Measurements from ENCODE around the gene SLC38A5.

Gene SLC38A5

DNA sequence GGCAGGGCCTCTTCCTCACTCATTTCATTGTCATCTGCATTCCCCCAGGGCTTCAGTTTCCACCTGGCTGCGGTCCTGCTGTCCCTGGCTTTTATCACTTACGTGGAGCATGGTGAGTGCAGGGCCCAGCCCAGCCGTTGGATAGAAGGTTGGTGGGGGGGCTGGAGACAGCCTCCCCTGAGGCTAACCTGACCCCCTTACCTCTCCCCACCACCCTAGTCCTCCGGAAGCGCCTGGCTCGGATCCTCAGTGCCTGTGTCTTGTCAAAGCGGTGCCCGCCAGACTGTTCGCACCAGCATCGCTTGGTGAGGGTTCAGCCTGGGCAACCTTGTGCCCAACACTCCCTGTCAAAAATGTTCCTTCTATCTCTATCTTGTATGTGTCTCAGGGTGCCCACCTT is 45.8 kb upstream of the SLC38A5 start:
- Histone ChIP-seq H3K4me2 (ENCODE audit: low read depth, low read length, poor library complexity, severe bottlenecking) (no peak overlapping the region), H3K9me2 (replicated peaks; ENCODE audit: low read depth, low read length) (no peaks in the 10 kb centered on the region), H3K79me2 (ENCODE audit: insufficient read depth, low read length) (no peaks in the 10 kb centered on the region), H3K36me3 (ENCODE audit: insufficient read depth, low read length) (no peaks in the 10 kb centered on the region), H3K4me3 (ENCODE audit: low read length, poor library complexity, severe bottlenecking) (no peak overlapping the region), H3K4me1 (ENCODE audit: insufficient read depth, low read length, poor library complexity, severe bottlenecking) (peaks cover 16% of the 10 kb centered on the region), H3K27me3 (ENCODE audit: insufficient read depth, low read length, poor library complexity, severe bottlenecking) (no peaks in the 10 kb centered on the region), H3K9me3 (ENCODE audit: insufficient read depth, low read depth, low read length) (no peaks in the 10 kb centered on the region), H3K9ac (ENCODE audit: low read depth, low read length, poor library complexity, severe bottlenecking) (no peak overlapping the region), H2AFZ (ENCODE audit: low read length) (no peak overlapping the region), H4K20me1 (ENCODE audit: insufficient read depth, low read length, poor library complexity, severe bottlenecking) (no peaks in the 10 kb centered on the region), H3F3A (ENCODE audit: low read depth) (no peaks in the 10 kb centered on the region)
- TF ChIP-seq EZH2phosphoT487 (IDR thresholded peaks at IDR 0.05; ENCODE audit: borderline replicate concordance) = no peak
- TF ChIP-seq, protein P1, sequence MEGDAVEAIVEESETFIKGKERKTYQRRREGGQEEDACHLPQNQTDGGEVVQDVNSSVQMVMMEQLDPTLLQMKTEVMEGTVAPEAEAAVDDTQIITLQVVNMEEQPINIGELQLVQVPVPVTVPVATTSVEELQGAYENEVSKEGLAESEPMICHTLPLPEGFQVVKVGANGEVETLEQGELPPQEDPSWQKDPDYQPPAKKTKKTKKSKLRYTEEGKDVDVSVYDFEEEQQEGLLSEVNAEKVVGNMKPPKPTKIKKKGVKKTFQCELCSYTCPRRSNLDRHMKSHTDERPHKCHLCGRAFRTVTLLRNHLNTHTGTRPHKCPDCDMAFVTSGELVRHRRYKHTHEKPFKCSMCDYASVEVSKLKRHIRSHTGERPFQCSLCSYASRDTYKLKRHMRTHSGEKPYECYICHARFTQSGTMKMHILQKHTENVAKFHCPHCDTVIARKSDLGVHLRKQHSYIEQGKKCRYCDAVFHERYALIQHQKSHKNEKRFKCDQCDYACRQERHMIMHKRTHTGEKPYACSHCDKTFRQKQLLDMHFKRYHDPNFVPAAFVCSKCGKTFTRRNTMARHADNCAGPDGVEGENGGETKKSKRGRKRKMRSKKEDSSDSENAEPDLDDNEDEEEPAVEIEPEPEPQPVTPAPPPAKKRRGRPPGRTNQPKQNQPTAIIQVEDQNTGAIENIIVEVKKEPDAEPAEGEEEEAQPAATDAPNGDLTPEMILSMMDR (conservative IDR thresholded peaks at IDR 0.05; ENCODE audit: low read length) = no peak

DNA sequence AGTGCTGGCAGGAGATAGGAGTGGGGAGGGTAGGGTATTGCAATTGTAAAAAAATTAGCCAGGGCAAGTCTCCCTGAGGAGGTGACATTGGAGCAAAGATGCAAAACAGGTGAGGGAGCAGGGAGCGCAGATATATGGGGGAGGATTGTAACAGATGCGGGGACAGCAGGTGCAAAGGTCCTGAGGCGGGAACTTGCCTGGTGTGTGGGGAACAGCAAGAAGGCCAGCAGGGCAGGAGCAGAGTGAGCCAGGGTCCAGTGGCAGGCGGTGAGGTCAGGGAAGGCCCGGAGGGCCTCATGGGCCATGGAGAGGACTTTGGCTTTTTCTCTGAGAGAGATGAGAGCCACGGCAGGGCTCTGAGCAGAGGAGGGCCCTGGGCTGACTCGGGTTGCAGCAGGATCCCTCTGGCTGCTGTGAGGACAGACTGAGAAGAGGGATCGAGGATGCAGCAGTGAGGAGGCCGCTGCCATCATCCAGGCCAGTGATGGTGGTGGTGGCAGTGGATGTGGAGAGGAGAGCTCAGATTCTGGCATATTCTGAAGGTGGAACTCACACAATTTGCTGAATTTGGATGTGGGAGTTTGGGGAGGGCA is 44.9 kb upstream of the SLC38A5 start:
- TF ChIP-seq, protein P1 (conservative IDR thresholded peaks at IDR 0.05; ENCODE audit: low read length) = no peak
- Histone ChIP-seq H3K9me3 (ENCODE audit: insufficient read depth, low read depth, low read length) (no peaks in the 10 kb centered on the region), H3K4me3 (ENCODE audit: low read length, poor library complexity, severe bottlenecking) (no peak overlapping the region), H3K4me2 (ENCODE audit: low read depth, low read length, poor library complexity, severe bottlenecking) (no peak overlapping the region), H3K27me3 (ENCODE audit: insufficient read depth, low read length, poor library complexity, severe bottlenecking) (no peaks in the 10 kb centered on the region), H3F3A (ENCODE audit: low read depth) (no peaks in the 10 kb centered on the region), H4K20me1 (ENCODE audit: insufficient read depth, low read length, poor library complexity, severe bottlenecking) (no peaks in the 10 kb centered on the region), H3K4me1 (ENCODE audit: insufficient read depth, low read length, poor library complexity, severe bottlenecking) (peaks cover 7% of the 10 kb centered on the region), H3K79me2 (ENCODE audit: insufficient read depth, low read length) (no peaks in the 10 kb centered on the region), H2AFZ (ENCODE audit: low read length) (no peak overlapping the region), H3K9ac (ENCODE audit: low read depth, low read length, poor library complexity, severe bottlenecking) (no peak overlapping the region), H3K36me3 (ENCODE audit: insufficient read depth, low read length) (no peaks in the 10 kb centered on the region), H3K9me2 (replicated peaks; ENCODE audit: low read depth, low read length) (no peaks in the 10 kb centered on the region)

DNA sequence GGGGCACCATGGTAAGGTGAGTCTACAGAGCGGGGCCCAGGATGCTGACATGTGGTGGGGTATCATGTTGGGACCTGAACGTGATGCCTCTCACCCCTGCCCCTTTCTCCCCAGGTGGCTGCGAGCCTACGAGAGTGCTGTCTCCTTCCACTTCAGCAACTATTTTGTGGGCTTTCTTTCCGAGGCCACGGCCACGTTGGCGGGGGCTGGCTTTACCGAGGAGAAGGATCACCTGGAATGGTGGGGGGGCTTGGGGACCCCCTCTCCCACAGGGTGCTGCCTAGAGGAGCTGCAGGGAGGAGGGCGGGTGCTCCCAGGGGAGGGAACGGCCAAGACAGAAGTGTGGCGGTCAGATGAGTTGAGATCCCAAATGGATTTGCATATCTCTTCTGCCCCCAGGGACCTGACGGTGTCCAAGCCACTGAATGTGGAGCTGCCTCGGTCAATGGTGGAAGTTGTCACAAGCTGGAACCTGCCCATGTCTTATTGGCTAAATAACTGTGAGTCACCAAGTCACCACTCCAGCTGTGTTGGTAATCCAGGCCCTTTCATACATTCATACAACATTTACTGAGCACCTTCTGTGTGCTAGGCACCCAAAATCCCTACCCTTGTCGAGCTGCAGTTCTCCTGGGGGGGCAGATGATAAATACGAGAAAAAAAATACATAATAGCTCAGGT is 44.2 kb upstream of the SLC38A5 start:
- no peak overlapping the region for H3K4me2 ChIP-seq (ENCODE audit: low read depth, low read length, poor library complexity, severe bottlenecking)
- H3K4me1 ChIP-seq (ENCODE audit: insufficient read depth, low read length, poor library complexity, severe bottlenecking) = peaks cover 4% of the 10 kb centered on the region
- no peaks in the 10 kb centered on the region for H3K79me2 ChIP-seq (ENCODE audit: insufficient read depth, low read length)
- TF ChIP-seq, protein P1 (conservative IDR thresholded peaks at IDR 0.05; ENCODE audit: low read length) = no peak
- no peak for TF ChIP-seq EZH2phosphoT487 (IDR thresholded peaks at IDR 0.05; ENCODE audit: borderline replicate concordance)
- H3K9ac ChIP-seq (ENCODE audit: low read depth, low read length, poor library complexity, severe bottlenecking) = no peak overlapping the region
- no peaks in the 10 kb centered on the region for H3K9me2 ChIP-seq (replicated peaks; ENCODE audit: low read depth, low read length)
- no peaks in the 10 kb centered on the region for H4K20me1 ChIP-seq (ENCODE audit: insufficient read depth, low read length, poor library complexity, severe bottlenecking)
- no peaks in the 10 kb centered on the region for H3K9me3 ChIP-seq (ENCODE audit: insufficient read depth, low read depth, low read length)
- no peaks in the 10 kb centered on the region for H3K36me3 ChIP-seq (ENCODE audit: insufficient read depth, low read length)
- no peak overlapping the region for H2AFZ ChIP-seq (ENCODE audit: low read length)
- H3K27me3 ChIP-seq (ENCODE audit: insufficient read depth, low read length, poor library complexity, severe bottlenecking) = no peaks in the 10 kb centered on the region
- H3F3A ChIP-seq (ENCODE audit: low read depth) = no peaks in the 10 kb centered on the region
- H3K4me3 ChIP-seq (ENCODE audit: low read length, poor library complexity, severe bottlenecking) = no peak overlapping the region
